Posterior vena cava (tissue), 2 donors: ENCODE measurements around the gene NFATC2. TPM values are rescaled to one million over a fixed set of nuclear protein-coding genes. Genes with fewer than 3 reads are reported as not detected.
"Not testable (repeated sequence)": the region's sequence is repeated elsewhere in the genome, so short reads cannot be mapped to it uniquely, and the experiment has no call there.

ENCODE experiments used
- DNase-seq: peaks from one replicate; pipeline ENCODE4 v3.0.0-alpha.2; 2020; ENCODE audit warnings: low spot score
- intact Hi-C, 2 donors: fragments of 100-400 bp; cut with DNase I; formaldehyde crosslinking; loops; one replicate each; pipeline versions ENCODE4 v1.14.1 to v1.14.2; 2022 to 2023
- total RNA-seq, 2 donors: library from RNA; stranded (reverse); fragmentation: NEBNext Ultra II Directional; extraction: Animal tissue kit (Norgen Biotek cat#: 25700); gene quantifications; one replicate each; pipeline ENCODE4 v1.2.1, GENCODE V29; 2021
- donor health status: DM: yes; HTN: yes; CAD: no.
- donor health status: DM: yes; HTN: yes; CAD: no.

The NFATC2 gene
- total RNA-seq, 2 donors from 2014 or later: 4.4 to 11.8 TPM

DNA sequence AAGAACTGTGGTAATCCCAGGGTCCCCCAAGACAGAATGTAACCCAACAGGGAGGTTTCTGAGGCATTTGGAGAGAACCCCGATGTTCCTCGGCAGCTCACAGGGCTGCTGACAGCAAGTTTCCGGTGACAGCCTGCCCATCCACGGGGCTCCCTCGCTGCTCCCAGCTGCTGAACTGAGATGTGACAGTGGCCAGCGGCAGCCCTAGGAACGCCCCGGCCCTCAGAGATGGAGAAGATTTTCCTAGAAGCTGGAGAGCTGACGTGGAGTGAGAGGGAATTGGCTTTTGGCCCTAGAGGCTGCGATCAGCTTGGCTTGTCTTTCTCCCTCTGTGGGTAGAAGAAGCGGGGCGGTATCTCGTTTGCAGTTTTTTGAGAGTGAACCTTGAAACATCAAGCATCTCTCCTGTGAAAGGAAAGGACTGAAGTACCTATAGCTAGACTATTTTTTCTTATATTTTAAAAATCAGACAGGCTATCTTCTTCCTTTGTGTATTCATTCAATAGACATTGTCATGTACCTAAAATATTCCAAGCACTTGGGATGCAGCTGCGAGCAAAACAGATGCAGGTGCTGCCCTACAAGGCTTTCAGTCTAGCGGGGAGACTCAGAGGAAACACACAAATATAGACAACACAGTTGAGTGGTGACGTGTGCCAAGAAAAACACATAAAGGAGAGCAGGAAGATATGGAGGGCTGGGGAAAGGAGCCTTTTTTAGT is 28.4 kb upstream of the NFATC2 start:
- peak; percentile 85 for DNase-seq
- intact Hi-C loops: no loop called here

DNA sequence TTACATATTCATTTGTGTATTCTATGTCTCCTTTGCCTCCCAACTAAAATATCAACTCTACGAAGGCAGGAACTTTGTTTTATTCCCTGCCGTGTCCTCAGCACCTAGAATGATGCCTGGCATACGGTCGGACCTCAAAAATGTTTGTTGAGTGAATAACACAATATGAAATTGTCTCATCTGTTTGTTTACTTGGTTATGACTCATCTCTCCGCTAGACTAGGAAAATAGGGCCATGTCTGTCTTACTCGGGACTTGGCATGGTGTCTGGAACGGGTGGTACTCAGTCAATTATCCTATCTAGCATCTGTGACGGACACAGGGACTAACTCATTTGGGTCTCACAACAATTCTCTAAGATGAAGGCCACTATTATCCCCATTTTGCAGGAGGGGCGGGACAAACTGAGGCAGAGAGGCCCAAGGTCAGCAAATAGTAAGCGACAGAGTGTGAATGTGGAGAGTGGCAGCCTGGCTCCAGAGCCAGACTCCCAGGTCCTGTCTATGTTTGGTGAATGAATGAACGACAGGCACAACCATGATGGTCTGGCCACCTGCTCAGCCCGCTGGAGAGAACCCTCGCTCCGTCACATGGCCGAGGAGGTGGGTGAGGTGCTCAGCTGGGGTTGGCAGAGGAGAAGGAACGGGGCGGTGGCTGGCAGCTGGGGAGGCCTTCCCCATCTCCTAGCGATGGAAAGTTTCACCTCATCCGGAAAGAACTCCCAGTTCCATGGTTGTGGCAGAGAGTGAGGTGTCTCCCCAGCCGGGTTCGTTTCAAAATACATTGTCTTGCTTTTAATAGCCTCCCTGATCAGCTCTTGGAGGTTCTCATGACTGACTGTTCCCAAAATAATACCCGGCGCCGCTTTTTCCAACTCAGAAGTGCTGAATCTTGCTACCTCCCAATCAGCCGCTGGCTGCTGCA is 27.6 kb upstream of the NFATC2 start:
- intact Hi-C loops: loop anchor here in 1 of 2 donors (10.0 kb wide), 1 partner anchor 125 kb away; no protein-coding TSS in a partner anchor

DNA sequence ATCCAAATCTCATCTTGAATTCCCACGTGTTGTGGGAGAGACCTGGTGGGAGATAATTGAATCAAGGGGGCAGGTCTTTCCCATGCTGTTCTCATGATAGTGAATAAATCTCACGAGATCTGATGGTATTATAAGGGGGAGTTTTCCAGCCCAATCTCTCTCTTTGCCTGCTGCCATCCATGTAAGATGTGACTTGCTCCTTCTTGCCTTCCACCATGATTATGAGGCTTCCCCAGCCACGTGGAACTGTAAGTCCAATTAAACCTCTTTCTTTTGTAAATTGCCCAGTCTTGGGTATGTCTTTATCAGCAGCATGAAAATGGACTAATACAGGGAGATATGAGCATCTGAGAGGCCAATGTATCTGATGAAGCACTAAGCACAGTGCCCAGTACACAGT is 26.0 kb upstream of the NFATC2 start:
- DNase-seq: not testable (repeated sequence)
- intact Hi-C loops: loop anchor here in 1 of 2 donors (10.0 kb wide), 1 partner anchor 124 kb away; no protein-coding TSS in a partner anchor

More for the DNA sequence above, 27.6 kb upstream of the NFATC2 start:
- no peak for DNase-seq

DNA sequence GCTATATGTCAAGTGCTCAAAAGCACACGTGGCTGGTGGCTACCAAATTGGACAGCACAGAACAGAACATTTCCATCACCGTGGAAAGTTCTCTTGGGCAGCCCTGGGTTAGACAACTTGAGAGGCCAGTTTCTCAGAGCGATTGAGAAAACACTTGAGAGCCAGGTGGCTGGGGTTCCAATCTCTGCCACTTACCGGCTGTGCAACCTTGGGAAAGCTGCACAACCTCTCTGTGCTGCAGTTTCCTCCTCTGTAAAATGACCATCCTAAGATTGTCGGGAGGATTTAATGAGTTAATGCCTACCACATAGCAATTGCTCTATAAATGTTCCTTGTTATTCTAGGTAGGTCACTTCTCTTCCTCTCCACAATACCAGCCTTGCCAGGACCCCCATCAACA is 25.1 kb upstream of the NFATC2 start:
- no peak for DNase-seq
- intact Hi-C loops: loop anchor here in 1 of 2 donors (10.0 kb wide), 1 partner anchor 123 kb away; no protein-coding TSS in a partner anchor

DNA sequence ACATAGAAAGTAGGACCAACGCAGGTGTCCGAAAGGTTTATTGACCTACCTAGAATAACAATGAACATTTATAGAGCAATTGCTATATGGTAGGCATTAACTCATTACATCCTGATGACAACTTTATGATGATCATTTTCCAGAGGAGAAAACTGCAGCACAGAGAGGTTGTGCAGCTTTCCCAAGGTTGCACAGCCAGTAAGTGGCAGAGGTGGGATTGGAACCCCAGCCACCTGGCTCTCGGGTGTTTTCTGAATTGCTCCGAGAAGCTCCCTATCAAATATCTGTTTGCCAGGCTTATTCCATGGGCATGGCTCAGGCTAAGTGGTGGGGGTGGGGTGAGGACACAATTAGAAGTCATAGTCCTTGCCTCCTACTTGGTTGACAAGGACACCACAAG is 24.1 kb upstream of the NFATC2 start:
- DNase-seq: no peak
- intact Hi-C loops: loop anchor here in 1 of 2 donors (10.0 kb wide), 1 partner anchor 122 kb away; no protein-coding TSS in a partner anchor

DNA sequence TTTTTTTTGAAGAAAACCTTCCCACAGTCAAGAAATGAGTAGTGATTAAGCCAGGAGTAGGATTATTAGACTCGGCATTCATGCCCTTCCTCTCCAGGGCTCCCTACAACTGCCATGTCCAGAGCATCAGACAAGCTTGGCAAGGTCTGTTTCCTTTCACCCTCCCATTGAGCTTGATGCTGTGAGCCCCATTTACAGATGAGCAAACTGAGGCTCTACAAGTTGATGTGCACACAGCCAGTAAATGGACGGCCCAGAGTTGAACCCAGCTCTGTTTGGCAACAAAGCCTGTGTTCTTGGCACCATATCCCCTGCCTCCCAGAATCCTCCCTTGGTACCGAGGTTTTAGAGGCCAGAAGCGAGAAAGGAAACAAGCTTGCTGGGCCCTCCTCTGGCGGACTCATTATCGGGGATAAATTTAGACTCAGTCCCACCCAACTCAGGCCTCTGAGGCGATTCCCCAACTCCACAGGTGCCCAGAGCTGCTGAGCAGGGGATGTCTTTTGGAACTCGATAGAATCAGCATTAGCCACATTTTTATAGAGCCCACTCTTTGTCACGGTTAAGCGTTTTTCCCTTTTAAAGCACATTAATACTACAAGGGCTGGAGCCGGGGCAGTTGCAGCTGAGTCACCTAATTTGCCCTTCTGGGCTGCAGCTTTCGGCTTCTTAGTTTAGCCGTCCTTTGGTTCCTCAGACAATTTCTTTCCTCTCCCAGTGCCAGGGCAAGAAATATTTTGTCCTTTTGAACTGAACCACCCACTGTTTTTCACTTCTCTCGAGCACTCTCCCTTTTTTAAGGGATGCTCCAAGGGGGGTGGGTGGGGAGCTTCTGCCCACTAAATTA is 23.0 kb upstream of the NFATC2 start:
- intact Hi-C loops: loop anchor here in 1 of 2 donors (10.0 kb wide), 1 partner anchor 121 kb away; no protein-coding TSS in a partner anchor
- DNase-seq: no peak

DNA sequence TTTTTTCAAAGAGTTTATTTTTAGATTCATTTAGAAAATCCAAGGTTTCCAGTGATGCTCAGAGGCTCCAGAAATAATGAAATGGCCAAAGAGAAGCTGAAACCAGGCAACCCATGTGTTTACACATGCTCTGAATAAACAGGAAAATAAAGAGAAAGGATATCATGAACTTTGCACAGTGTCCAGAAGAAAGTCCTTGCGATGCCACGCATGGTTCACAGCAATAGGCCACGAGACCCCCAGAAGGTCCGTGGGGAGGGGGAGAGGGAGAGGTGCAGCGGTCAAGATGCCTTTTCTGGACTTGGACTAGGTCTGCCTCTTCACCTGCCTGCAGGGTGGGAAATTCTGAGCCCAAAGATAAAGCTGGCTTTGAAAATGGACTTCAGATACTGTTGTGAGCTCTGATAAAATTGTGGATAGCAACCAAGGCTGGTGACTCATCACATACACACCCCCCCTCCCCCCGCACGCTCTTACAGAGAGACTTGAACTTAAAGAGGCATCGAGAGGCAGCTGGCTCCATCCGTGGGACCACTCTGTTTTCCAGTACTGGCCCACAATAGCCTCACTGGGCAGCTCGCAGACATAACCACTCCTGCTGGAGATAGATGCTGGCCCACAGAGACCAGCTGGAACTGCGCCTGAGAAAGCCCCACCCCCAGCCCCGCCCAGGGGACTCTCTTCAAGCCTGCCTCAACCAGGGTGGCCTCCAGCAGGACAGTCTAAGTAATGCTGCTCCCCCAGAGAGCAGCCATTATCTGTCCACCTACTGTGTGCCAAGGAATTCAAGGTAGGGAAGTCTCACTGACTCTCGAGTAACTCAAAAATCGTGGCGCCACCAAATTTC is 21.2 kb upstream of the NFATC2 start:
- DNase-seq: peak; percentile 89
- intact Hi-C loops: loop anchor here in 1 of 2 donors (10.0 kb wide), 1 partner anchor 119 kb away; no protein-coding TSS in a partner anchor

DNA sequence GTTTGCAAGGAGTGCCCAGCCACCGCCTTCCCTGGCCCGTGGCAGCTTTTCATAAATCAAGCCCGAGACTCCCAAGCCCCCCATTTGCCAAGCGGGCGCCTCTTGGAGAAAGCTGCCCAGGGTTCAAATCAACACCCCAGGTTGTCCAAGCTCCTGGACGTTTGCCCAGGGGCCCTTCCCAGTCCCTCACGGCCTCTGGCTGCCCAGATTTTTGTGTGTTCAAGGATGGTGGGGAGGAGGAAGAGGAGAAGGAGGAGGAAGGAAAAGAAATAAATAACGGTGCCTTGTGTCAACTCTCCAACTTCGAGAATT is 20.6 kb upstream of the NFATC2 start:
- intact Hi-C loops: loop anchor here in 1 of 2 donors (10.0 kb wide), 1 partner anchor 118 kb away; no protein-coding TSS in a partner anchor
- no peak for DNase-seq

DNA sequence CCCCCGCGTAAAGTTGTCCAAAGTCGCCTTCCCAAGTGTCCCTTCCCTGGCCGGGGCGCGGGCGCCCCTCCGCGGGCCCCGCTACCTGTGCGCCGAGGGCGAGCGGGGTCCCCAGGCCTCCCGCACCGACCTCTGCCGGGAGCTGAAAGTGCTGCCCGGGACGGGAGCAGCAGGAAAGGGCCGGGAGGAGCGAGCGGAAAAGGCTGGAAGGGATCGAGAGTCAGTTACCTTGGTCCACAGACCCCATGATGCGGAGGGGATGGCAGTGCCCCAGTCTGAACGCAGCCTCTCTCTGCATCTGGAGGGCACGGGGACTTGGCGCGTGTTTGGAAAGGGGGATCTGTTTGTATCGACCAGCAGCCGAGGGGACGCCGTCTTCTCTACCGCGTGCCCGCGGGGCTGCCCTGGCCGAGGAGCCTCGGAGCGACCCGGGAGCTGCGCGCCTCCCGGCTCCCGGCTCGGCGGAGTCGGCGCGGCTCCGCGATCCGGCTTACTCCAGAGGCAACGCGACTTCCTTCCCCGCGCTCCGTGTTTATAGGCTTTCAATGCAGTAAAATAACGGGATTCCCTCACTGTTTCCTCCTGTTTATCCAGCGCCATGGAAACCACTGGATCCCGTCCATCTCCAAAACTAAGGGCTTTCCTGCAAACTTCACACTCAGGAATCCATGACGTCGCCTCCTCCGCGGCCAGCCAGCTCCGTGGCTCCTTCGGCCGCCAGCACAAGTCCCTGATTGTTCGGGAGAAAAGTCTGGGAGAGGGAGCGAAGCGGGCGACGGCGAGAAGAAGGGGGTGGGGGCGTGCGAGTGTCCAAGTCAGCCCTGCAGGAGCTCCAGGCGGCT is 20.0 kb upstream of the NFATC2 start:
- DNase-seq: peak; percentile 96
- intact Hi-C loops: loop anchor here in 1 of 2 donors (10.0 kb wide), 1 partner anchor 118 kb away; no protein-coding TSS in a partner anchor

DNA sequence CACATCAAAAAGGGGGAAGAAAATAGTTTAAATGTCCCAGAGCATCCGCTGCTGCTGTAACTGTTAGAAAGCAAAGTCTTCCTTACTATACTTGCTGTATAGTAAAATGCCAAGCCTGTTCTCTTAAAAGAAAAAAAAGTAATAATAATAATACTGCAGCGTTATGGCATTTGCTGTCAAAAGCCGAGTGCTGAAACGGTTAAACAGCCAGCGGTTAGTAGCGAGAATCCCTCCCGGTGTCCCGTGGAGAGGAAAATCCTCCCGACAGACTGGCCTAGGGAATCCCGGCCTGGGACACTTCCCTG is 19.5 kb upstream of the NFATC2 start:
- DNase-seq: no peak
- intact Hi-C loops: loop anchor here in 1 of 2 donors (10.0 kb wide), 1 partner anchor 117 kb away; no protein-coding TSS in a partner anchor

DNA sequence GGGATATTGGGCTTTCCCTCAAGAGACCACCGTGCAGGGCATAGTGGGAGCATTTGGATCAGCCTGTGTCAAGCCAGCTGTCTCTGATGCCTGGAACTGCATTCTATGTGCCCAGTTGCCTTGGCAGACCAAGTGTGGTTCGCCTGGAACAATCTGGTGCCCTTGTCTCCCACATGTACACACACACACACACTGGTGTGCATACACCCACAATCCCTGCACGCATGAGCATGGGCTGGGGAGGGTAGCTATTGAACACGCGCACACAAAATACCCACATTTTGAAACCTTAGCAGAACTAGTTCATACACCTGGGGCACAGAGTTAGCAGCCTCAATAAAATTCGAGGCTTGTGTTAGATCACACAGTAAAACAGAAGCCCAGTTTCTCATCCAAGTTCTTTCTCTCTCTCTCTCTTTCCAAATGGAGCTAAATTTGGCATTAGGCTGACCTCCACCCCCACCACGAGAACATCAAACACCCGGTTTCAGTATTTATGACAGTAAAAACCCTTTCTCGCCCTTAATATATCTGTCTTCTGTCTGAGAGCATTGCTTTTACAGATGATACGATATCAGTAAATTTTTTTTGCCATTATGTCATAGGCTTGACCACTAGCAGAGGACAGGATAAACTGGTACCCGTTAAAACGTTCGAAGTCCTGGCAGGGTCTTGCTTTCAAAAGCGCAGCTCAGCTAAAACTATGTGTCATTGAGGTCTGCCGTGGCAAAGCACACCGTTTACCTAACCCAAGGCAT is 18.2 kb upstream of the NFATC2 start:
- intact Hi-C loops: loop anchor here in 1 of 2 donors (10.0 kb wide), 1 partner anchor 116 kb away; no protein-coding TSS in a partner anchor
- no peak for DNase-seq

DNA sequence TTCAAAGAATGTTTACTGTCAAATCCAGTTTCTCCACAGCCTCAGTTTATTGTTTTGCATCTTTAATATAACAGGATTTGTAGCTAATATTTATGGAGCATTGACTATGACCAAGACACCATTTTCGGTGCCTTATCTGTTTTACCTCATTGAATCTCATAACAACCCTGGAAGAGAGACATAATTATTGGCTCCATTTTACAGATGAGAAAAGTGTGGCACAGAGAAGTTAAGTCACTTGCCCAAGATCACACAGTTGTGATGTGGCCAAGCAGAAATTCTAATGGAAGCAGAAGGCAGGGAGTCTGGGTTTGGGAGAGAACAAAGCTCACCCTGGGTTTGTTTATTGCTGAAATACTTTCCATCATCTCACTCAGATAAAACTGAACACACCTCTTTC is 17.5 kb upstream of the NFATC2 start:
- DNase-seq: no peak
- intact Hi-C loops: loop anchor here in 1 of 2 donors (10.0 kb wide), 1 partner anchor 115 kb away; no protein-coding TSS in a partner anchor

DNA sequence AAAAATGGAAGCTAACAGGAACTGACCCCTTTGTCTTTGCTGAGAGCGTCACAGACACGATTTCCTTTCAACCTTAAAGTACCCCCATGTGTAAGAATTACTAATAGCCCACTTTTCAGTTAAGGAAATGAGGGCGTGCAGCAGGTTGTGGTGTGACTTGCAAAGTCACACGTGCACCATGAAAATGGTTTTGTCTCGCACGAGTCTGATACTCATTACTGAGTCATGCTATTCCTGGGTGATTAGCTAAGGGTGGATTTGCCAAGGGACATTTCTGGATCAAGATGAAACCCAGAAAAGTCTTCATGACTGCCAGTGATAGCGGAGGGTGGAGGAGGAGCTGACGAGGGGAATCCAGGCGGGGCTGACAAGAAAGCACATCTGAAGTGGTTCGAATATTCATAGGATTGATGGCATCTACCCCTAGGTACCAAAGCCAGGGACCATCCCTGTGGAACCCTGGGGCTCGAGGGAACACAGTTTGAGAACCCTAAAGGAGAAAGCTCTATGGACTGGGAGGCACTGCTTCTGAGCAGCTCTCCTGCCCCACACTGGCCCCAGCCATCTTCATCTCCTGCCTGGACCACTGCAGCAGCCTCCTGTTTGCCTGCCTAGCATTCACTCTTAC is 12.1 kb upstream of the NFATC2 start:
- DNase-seq: no peak
- intact Hi-C loops: loop anchor here in 1 of 2 donors (10.0 kb wide), 1 partner anchor 100 kb away; no protein-coding TSS in a partner anchor

DNA sequence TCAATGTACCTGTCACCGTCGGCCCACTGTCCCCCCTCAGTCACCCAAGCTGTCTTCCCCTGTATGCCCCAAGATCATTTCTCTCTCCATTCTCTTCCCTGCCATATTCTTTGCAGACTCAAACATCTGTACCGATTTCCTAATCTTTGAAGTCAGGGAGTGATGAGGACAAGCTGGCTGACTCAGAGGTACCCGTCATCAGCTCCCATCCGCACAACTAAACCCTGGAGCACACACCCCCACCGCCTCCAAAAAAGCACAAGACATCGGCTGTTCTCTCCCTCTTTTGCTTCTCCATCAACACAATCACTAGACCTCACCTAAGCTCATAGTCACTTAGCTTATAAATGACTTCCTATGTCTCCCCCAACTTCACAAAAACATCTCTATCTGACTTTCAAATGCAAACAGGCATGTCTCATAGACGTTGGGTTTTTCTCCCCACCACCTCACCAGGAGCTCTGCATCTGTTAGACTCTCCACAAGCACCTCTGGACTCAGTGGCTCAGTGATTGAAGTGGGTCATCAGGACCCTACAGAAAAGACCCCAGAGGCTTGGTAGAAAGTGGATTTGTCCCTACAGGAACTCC is 11.5 kb upstream of the NFATC2 start:
- DNase-seq: no peak
- intact Hi-C loops: loop anchor here in 1 of 2 donors (10.0 kb wide), 1 partner anchor 99 kb away; no protein-coding TSS in a partner anchor

DNA sequence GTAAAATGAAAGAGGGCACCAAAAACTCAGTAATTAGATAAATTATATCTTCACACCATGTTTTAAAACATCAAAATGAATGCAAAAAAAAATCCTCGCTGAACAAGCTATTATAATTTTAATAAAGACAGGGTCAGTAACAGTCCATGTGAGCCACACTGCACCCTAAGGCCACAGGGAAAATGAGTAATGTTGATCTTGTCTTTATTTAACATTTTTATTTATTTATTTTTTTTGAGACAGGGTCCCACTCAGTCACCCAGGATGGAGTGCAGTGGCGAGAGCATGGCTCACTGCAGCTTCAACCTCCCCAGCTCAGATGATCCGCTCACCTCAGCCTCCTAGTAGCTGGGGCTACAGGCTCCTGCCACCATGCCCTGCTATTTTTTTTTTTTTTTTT is 8.7 kb upstream of the NFATC2 start:
- DNase-seq: no peak
- intact Hi-C loops: loop anchor here in 1 of 2 donors (10.0 kb wide), 1 partner anchor 96 kb away; no protein-coding TSS in a partner anchor
